Suprapubic skin (tissue), 4 donors: ENCODE results near the gene SPIRE2. TPM values are rescaled to one million over a fixed set of nuclear protein-coding genes. Genes with fewer than 3 reads are reported as not detected.
"Not testable (repeated sequence)": the region's sequence is repeated elsewhere in the genome, so short reads cannot be mapped to it uniquely, and the experiment has no call there.

Source experiments
- DNase-seq, 2 donors: peaks; one replicate each; pipeline ENCODE4 v3.0.0-alpha.2; 2019; ENCODE audit warnings: low spot score in 2 of 2
- H3K27ac ChIP-seq: fragments of 200-600 bp; sonication (generic); one replicate; pipeline ENCODE4 v1.5.1; 2019
- H3K27me3 ChIP-seq: fragments of 200-600 bp; sonication (generic); one replicate; pipeline ENCODE4 v1.5.1; 2019
- H3K36me3 ChIP-seq: fragments of 200-600 bp; sonication (generic); one replicate; pipeline ENCODE4 v1.5.1; 2019
- H3K4me1 ChIP-seq: fragments of 200-600 bp; sonication (generic); one replicate; pipeline ENCODE4 v1.5.1; 2019
- H3K4me3 ChIP-seq: fragments of 200-600 bp; sonication (generic); one replicate; pipeline ENCODE4 v1.5.1; 2019; ENCODE audit warnings: mild to moderate bottlenecking
- H3K9me3 ChIP-seq: fragments of 200-600 bp; sonication (generic); one replicate; pipeline ENCODE4 v1.5.1; 2019
- EP300 ChIP-seq: sonication (generic); formaldehyde crosslinking; IDR thresholded peaks from one replicate; pipeline ENCODE4 v1.6.1; 2017; ENCODE audit warnings: antibody characterized with exemption
- POLR2A ChIP-seq, 2 donors: fragments of 450-650 bp; IDR thresholded peaks; one replicate each; pipeline ENCODE4 v1.6.1; 2017; ENCODE audit warnings: antibody characterized with exemption in 2 of 2, mild to moderate bottlenecking in 2 of 2, moderate library complexity in 2 of 2
- POLR2AphosphoS5 ChIP-seq, 3 donors: sonication (generic); formaldehyde crosslinking; IDR thresholded peaks; one replicate each; pipeline ENCODE4 v1.6.1; 2017; ENCODE audit warnings: antibody characterized with exemption in 3 of 3
- WGBS: methylation state at CpG from one replicate; pipeline ENCODE4 v1.1.5; 2018; 5-methylcytosine and 5-hydroxymethylcytosine counted together
- total RNA-seq, 4 donors: library from RNA; depleted of rRNA; stranded (reverse); fragments of >200 nt; gene quantifications; one replicate each; pipeline ENCODE4 v1.1.0, GENCODE V29; 2016
- TF ChIP-seq, protein P1 (sequence below), 2 donors: fragments of 200-600 bp in 1 of 2; fragments of 450-650 bp in 1 of 2; sonication (generic) in 1 of 2; IDR thresholded peaks; one replicate each; pipeline ENCODE4 v1.5.1; 2016 to 2019; ENCODE audit warnings: antibody characterized with exemption in 2 of 2, mild to moderate bottlenecking in 1 of 2, moderate library complexity in 1 of 2

The SPIRE2 gene
- total RNA-seq, 4 donors from 2014 or later = 4.5 to 6.6 (median 5.5) TPM

GRCh38 chr16:89798832-89799370, 29.4 kb upstream of the SPIRE2 start:
- H3K9me3 ChIP-seq = no peaks in the 10 kb centered on the region
- H3K36me3 ChIP-seq = no peaks in the 10 kb centered on the region
- TF ChIP-seq POLR2AphosphoS5 (IDR thresholded peaks at IDR 0.05) = no peak
- no peak for TF ChIP-seq EP300
- TF ChIP-seq POLR2A (IDR thresholded peaks at IDR 0.05) = no peak
- TF ChIP-seq, protein P1, sequence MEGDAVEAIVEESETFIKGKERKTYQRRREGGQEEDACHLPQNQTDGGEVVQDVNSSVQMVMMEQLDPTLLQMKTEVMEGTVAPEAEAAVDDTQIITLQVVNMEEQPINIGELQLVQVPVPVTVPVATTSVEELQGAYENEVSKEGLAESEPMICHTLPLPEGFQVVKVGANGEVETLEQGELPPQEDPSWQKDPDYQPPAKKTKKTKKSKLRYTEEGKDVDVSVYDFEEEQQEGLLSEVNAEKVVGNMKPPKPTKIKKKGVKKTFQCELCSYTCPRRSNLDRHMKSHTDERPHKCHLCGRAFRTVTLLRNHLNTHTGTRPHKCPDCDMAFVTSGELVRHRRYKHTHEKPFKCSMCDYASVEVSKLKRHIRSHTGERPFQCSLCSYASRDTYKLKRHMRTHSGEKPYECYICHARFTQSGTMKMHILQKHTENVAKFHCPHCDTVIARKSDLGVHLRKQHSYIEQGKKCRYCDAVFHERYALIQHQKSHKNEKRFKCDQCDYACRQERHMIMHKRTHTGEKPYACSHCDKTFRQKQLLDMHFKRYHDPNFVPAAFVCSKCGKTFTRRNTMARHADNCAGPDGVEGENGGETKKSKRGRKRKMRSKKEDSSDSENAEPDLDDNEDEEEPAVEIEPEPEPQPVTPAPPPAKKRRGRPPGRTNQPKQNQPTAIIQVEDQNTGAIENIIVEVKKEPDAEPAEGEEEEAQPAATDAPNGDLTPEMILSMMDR (IDR thresholded peaks at IDR 0.05) = no peak
- no peak overlapping the region for H3K27ac ChIP-seq
- WGBS = 78% methylated on average over 12 of the region's 15 CpGs
- H3K27me3 ChIP-seq = no peaks in the 10 kb centered on the region
- DNase-seq = no peak
- H3K4me3 ChIP-seq = no peak overlapping the region
- H3K4me1 ChIP-seq = no peaks in the 10 kb centered on the region

DNA sequence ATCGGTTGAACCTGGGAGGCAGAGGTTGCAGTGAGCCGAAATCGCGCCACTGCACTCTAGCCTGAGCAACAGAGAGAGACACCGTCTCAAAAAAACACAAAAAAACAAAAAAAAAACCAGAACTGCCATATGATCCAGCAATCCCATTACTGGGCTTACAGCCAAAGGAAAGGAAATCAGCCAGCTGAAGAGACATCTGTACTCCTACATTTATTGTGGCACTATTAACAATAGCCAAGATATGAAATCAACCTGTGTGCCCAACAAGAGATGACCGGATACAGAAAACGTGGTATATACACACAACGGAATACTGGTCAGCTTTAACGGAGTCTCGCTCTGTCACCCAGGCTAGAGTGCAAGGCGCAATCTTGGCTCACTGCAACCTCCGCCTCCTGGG, 26.5 kb upstream of the SPIRE2 start:
- H3K4me3 ChIP-seq = no peak overlapping the region
- H3K27me3 ChIP-seq = no peaks in the 10 kb centered on the region
- H3K36me3 ChIP-seq = no peaks in the 10 kb centered on the region
- no peak for DNase-seq
- no peaks in the 10 kb centered on the region for H3K9me3 ChIP-seq
- WGBS = 88% methylated on average over 12 of the region's 12 CpGs
- no peak overlapping the region for H3K27ac ChIP-seq
- no peak for TF ChIP-seq EP300
- no peak for TF ChIP-seq POLR2AphosphoS5 (IDR thresholded peaks at IDR 0.05)
- TF ChIP-seq, protein P1 (IDR thresholded peaks at IDR 0.05) = no peak
- TF ChIP-seq POLR2A (IDR thresholded peaks at IDR 0.05) = no peak
- H3K4me1 ChIP-seq = no peaks in the 10 kb centered on the region

GRCh38 chr16:89805136-89805905, 23.0 kb upstream of the SPIRE2 start:
- H3K27me3 ChIP-seq = no peaks in the 10 kb centered on the region
- 75% methylated on average over 11 of the region's 15 CpGs for WGBS
- H3K27ac ChIP-seq = no peak overlapping the region
- no peaks in the 10 kb centered on the region for H3K4me1 ChIP-seq
- no peak for TF ChIP-seq POLR2AphosphoS5 (IDR thresholded peaks at IDR 0.05)
- no peak for DNase-seq
- H3K4me3 ChIP-seq = no peak overlapping the region
- no peaks in the 10 kb centered on the region for H3K36me3 ChIP-seq
- no peaks in the 10 kb centered on the region for H3K9me3 ChIP-seq

- H3K36me3 ChIP-seq, H3K27ac ChIP-seq, DNase-seq, H3K4me1 ChIP-seq, H3K27me3 ChIP-seq, H3K4me3 ChIP-seq, H3K9me3 ChIP-seq: not testable (repeated sequence)
- 65% methylated on average over 16 of the region's 16 CpGs for WGBS
Measured at GRCh38 chr16:89806589-89807193, 21.6 kb upstream of the SPIRE2 start.

DNA sequence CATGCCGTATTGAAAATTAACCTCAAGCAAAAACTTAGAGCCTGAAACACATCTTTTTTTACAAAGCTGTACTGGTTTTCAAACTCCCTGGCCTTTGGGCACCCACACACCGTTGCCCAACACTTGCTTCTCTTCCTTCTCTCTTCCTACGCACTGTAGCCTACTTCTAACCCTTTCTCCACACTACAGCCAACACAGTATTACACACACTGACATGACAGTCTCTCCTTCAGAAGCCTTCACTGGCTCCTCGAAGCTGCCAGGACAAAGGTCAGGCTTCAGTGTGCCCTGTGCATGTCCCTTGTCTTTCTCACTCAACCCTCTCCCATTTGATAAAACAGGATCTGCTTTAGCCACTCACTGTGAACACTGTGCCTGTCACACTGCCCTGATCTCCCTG, 19.8 kb upstream of the SPIRE2 start:
- no peak overlapping the region for H3K4me3 ChIP-seq
- H3K27ac ChIP-seq = no peak overlapping the region
- TF ChIP-seq, protein P1 (IDR thresholded peaks at IDR 0.05) = no peak
- TF ChIP-seq EP300 (no peak), POLR2AphosphoS5 (IDR thresholded peaks at IDR 0.05) (no peak), POLR2A (IDR thresholded peaks at IDR 0.05) (no peak)
- no peaks in the 10 kb centered on the region for H3K27me3 ChIP-seq
- no peaks in the 10 kb centered on the region for H3K4me1 ChIP-seq
- H3K36me3 ChIP-seq = no peaks in the 10 kb centered on the region
- WGBS = 98% methylated on average over 3 of the region's 4 CpGs
- no peaks in the 10 kb centered on the region for H3K9me3 ChIP-seq
- no peak for DNase-seq

- 70% methylated on average over 2 of the region's 2 CpGs for WGBS
Measured at GRCh38 chr16:89811321-89811720, 17.0 kb upstream of the SPIRE2 start.

More at GRCh38 chr16:89811321-89811720, 17.0 kb upstream of the SPIRE2 start:
- Histone ChIP-seq H3K36me3 (no peaks in the 10 kb centered on the region), H3K9me3 (no peaks in the 10 kb centered on the region), H3K27ac (no peak overlapping the region), H3K4me1 (peaks cover 8% of the 10 kb centered on the region), H3K4me3 (no peak overlapping the region), H3K27me3 (no peaks in the 10 kb centered on the region)
- TF ChIP-seq EP300 (no peak), POLR2A (IDR thresholded peaks at IDR 0.05) (no peak), POLR2AphosphoS5 (IDR thresholded peaks at IDR 0.05) (no peak)
- TF ChIP-seq, protein P1 (IDR thresholded peaks at IDR 0.05) = no peak
- DNase-seq = no peak
